Parathyroid adenoma (tissue), 2 donors: Measurements from ENCODE around the gene RERE.

Experiments
- H2AFZ ChIP-seq: fragments of 300-600 bp; sonication (generic); one replicate; pipeline ENCODE4 v1.7.0; 2017; ENCODE audit warnings: antibody characterized with exemption, mild to moderate bottlenecking
- H3K27ac ChIP-seq: fragments of 300-600 bp; sonication (generic); one replicate; pipeline ENCODE4 v1.7.0; 2017
- H3K27me3 ChIP-seq: fragments of 300-600 bp; sonication (generic); one replicate; pipeline ENCODE4 v1.7.0; 2017; ENCODE audit warnings: low read length; ENCODE audit not compliant: control insufficient read depth, insufficient read depth
- H3K36me3 ChIP-seq: fragments of 300-600 bp; sonication (generic); one replicate; pipeline ENCODE4 v1.7.0; 2017; ENCODE audit warnings: low read length; ENCODE audit not compliant: control insufficient read depth, insufficient read depth
- H3K4me1 ChIP-seq: fragments of 300-600 bp; sonication (generic); one replicate; pipeline ENCODE4 v1.7.0; 2017; ENCODE audit warnings: control low read depth
- H3K4me2 ChIP-seq: fragments of 300-600 bp; sonication (generic); one replicate; pipeline ENCODE4 v1.7.0; 2017; ENCODE audit warnings: low read length
- H3K4me3 ChIP-seq: fragments of 300-600 bp; sonication (generic); one replicate; pipeline ENCODE4 v1.7.0; 2017; ENCODE audit warnings: low read depth, low read length
- H3K79me2 ChIP-seq: fragments of 300-600 bp; sonication (generic); one replicate; pipeline ENCODE4 v1.7.0; 2017; ENCODE audit warnings: control low read depth
- H3K9ac ChIP-seq: fragments of 300-600 bp; sonication (generic); one replicate; pipeline ENCODE4 v1.7.0; 2017; ENCODE audit warnings: mild to moderate bottlenecking
- H3K9me3 ChIP-seq: fragments of 300-600 bp; sonication (generic); one replicate; pipeline ENCODE4 v1.7.0; 2017; ENCODE audit warnings: low read length; ENCODE audit not compliant: control insufficient read depth
- CTCF ChIP-seq: fragments of 300-600 bp; sonication (generic); IDR thresholded peaks from one replicate; pipeline ENCODE4 v1.7.0; 2017; ENCODE audit warnings: antibody characterized with exemption, mild to moderate bottlenecking
- donor health status: primary hyperparathyroidism.

The RERE gene

DNA sequence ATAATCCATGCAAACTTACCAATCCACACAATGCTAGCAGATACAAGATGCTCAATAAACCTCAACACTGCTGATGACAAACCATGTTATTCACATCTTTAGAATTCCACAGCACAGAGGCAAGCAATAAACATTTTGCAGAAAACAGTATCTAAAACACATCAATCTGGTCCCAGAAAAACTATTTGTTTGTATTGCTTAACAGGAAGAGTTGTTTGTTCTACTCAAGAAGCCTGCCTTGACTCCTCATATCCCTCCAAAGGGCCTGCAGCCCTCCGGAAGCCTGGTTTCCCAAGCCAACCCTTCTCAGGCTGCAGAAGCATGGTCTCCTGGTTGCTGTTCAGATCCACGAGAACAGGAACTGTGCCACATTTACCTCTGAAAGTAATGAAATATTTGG, 139.7 kb downstream of the RERE start:
- H3K27me3 ChIP-seq: no peaks in the 10 kb centered on the region
- no peak overlapping the region for H3K4me2 ChIP-seq
- H3K27ac ChIP-seq: no peak overlapping the region
- H3K79me2 ChIP-seq: peaks cover 33% of the 10 kb centered on the region
- TF ChIP-seq CTCF: no peak
- H3K9me3 ChIP-seq: no peaks in the 10 kb centered on the region
- no peak overlapping the region for H3K9ac ChIP-seq
- H3K4me3 ChIP-seq: no peak overlapping the region
- no peak overlapping the region for H2AFZ ChIP-seq
- H3K36me3 ChIP-seq: no peaks in the 10 kb centered on the region
- peaks cover 11% of the 10 kb centered on the region for H3K4me1 ChIP-seq

DNA sequence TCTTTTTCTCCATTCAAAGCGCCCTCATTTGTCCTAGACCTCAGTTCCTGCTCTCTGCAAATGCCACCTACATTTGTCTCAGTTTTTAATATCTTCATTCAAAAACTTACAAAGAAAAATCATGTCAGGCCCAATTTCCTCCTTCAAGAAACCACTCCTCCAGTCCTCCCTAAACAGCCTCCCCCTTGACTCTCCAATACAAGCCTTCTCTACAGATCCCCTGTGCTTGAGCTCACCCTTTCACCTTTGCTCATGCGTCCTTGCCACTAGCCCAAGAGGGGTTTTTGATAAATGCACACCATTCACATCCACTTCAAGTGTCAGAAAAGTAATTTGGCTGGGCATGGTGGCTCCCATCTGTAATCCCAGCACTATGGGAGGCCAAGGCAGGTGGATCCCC, 140.6 kb downstream of the RERE start:
- no peak overlapping the region for H3K27ac ChIP-seq
- H3K9ac ChIP-seq: no peak overlapping the region
- H2AFZ ChIP-seq: no peak overlapping the region
- H3K27me3 ChIP-seq: no peaks in the 10 kb centered on the region
- H3K4me1 ChIP-seq: peaks cover 7% of the 10 kb centered on the region
- TF ChIP-seq CTCF: no peak
- H3K36me3 ChIP-seq: no peaks in the 10 kb centered on the region
- no peak overlapping the region for H3K4me3 ChIP-seq
- H3K9me3 ChIP-seq: no peaks in the 10 kb centered on the region
- peaks cover 30% of the 10 kb centered on the region for H3K79me2 ChIP-seq
- H3K4me2 ChIP-seq: no peak overlapping the region

GRCh38 chr1:8676072-8676471, 141.4 kb downstream of the RERE start:
- H3K9ac ChIP-seq: no peak overlapping the region
- no peak overlapping the region for H3K4me2 ChIP-seq
- no peak overlapping the region for H2AFZ ChIP-seq
- H3K4me1 ChIP-seq: peaks cover 6% of the 10 kb centered on the region
- no peak overlapping the region for H3K27ac ChIP-seq
- peaks cover 29% of the 10 kb centered on the region for H3K79me2 ChIP-seq
- H3K27me3 ChIP-seq: no peaks in the 10 kb centered on the region
- no peak for TF ChIP-seq CTCF
- no peak overlapping the region for H3K4me3 ChIP-seq
- no peaks in the 10 kb centered on the region for H3K9me3 ChIP-seq
- H3K36me3 ChIP-seq: no peaks in the 10 kb centered on the region

DNA sequence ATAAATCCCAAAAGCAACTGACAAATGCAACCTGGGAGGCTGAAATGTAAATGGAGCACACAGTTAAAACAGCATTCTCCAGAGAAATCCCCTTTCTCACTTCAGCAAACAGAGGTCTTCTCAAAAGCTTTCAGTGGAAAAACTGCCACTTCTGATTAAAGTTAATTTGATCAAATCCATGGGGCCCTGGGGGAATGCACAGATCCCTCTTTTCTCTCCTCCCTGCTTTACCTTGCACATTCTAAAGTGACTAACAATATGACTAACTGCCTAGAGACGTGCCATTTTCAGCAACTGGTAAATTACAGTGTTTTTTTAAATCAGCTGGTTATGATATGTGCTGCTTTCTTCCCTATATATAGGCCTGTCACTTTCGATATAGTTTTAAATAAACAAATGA, 142.5 kb downstream of the RERE start:
- Histone ChIP-seq H3K4me3 (no peak overlapping the region), H3K36me3 (no peaks in the 10 kb centered on the region), H3K4me1 (peaks cover 15% of the 10 kb centered on the region), H3K4me2 (no peak overlapping the region), H3K9ac (no peak overlapping the region), H2AFZ (no peak overlapping the region), H3K27me3 (no peaks in the 10 kb centered on the region), H3K79me2 (peaks cover 29% of the 10 kb centered on the region), H3K27ac (no peak overlapping the region), H3K9me3 (no peaks in the 10 kb centered on the region)
- no peak for TF ChIP-seq CTCF

- H3K79me2 ChIP-seq: peaks cover 27% of the 10 kb centered on the region
- TF ChIP-seq CTCF: no peak
- peaks cover 15% of the 10 kb centered on the region for H3K4me1 ChIP-seq
Measured at GRCh38 chr1:8674481-8674880, 143.0 kb downstream of the RERE start.

More at GRCh38 chr1:8674481-8674880, 143.0 kb downstream of the RERE start:
- no peaks in the 10 kb centered on the region for H3K36me3 ChIP-seq
- H2AFZ ChIP-seq: no peak overlapping the region
- no peak overlapping the region for H3K27ac ChIP-seq
- H3K27me3 ChIP-seq: no peaks in the 10 kb centered on the region
- H3K9ac ChIP-seq: no peak overlapping the region
- H3K4me3 ChIP-seq: no peak overlapping the region
- H3K4me2 ChIP-seq: no peak overlapping the region
- H3K9me3 ChIP-seq: no peaks in the 10 kb centered on the region
